GM21423 (cell line): Measurements from ENCODE around the gene GRID1.

Source experiments
- ATAC-seq: cut with Tn5 transposase; IDR thresholded peaks from one replicate; pipeline ENCODE4 v1.9.1; 2021; ENCODE audit warnings: mild to moderate bottlenecking, moderate library complexity; ENCODE audit not compliant: unreplicated experiment

The GRID1 gene

GRCh38 chr10:86340176-86340990, 26.2 kb downstream of the GRID1 start:
- ATAC-seq: no peak

DNA sequence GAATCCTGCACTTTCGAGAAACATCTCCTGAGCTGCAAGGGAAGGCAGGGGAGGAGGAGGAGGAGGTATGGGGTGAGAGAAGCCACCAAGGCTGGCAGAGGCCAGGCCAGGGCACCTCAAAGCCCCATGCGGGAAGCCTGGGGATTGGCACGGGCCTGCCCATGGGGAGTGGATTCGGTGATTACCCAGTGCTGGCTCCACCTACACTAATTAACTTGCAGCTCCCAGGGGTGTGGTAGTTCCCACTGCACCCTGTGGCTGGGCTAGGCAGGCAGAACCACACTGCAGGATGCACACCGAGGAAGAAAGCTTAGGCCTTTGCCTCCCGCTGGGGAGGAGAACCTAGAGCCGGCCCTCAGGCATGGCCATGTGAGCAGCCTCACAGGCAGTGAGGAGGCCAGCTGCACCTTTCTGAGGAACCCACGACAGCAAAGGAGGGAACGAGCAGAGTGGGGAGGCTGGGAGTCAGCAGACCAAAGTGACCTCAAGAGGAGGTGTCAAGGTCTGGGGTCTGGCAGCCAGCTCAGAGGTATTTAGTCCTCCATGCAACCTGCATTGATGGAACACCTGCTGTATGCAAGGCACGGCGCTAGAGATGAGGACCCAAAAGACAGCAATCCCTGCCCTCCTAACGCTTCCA, 27.2 kb downstream of the GRID1 start:
- ATAC-seq: no peak

DNA sequence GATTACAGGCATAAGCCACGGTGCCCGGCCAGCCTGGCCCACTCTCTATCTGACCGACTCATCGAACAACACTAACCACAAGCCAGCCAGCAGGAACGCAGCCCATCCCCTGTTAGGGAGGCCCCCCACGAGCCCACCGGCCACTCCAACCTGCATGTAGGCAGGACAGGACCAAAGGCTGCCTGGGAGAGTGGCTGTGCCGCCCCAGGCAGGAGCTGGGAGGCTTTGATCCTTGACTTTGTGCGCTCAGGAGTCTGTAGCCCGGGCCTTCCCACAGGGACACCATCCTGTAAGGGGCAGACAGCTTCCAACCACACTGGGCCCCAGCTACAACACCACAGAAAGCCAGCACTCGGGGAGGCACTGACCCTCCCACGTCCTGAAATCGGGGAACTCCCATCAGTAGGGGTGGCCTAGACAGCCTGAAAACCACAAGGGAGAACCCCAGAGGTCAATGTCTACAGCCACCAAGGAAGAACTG, 29.4 kb downstream of the GRID1 start:
- peak; percentile 57 for ATAC-seq

GRCh38 chr10:86336341-86336740, 30.3 kb downstream of the GRID1 start:
- no peak for ATAC-seq

GRCh38 chr10:86335831-86336230, 30.8 kb downstream of the GRID1 start:
- ATAC-seq: no peak

DNA sequence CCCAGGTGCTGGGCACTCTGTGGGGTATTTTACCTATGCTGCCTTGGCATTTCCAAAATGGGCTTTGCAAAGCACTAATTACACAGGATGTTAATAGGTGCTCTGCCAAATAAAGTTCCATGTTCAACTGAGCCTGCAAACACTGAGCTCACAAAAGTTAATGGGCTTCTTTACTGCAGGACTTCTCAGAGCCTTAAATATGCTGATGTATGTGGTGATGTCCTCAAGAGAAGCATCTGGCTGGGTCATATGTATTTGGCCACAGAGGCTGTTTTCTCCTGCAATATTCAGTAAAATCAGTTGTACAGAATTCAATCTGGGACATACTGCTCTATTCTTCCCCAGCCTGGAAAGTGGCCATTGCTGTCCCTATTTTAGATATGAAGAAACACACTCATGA, 31.3 kb downstream of the GRID1 start:
- no peak for ATAC-seq

DNA sequence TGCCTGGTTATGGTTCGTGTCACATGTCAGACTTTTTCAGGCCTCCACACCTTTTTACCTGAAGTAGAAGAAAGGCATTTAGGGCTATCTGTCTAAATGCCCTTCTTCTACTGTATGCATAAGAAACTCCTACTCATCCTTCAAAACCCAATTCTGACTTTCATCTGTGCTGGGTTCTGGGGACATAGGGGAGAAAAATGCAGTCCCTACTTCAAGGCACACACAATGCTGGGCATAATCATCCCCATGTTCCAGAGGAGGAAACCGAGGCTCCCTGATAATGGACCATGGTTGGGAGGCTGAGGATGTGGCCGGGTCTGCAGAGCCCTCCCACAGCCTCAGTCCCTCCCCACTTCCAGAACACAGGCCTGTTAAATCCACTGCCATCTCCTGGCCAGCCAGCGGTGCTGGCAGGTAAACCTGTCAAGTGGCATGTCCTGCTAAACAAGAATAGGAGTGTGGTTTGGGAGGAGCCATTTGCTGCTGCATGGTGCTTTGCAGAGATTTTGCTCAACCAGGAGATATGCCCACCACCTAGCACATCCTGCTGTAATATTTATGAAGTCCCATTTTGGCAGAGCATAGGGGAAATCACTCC, 32.0 kb downstream of the GRID1 start:
- ATAC-seq: no peak

- no peak for ATAC-seq
These were observed 32.6 kb downstream of the GRID1 start for GRCh38 chr10:86333826-86334487.

DNA sequence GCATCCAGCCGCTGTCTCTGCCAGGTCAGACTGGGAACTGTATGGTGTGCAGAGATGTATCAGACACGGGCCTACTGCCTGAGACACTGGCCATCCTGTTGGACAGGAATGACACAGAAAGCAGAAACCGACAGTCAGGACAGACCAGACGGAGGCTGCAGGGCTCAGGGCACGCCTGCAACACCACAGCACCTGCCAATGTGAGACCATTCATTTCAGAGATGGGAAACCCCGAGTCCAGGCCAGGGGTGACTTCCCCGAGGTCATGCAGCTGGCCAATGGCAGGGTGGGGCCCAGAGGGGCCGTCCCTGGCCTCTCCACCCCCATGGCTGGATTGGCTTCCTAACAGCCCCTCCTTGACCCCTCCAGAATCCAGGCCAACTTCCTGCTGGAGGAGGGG, 34.7 kb downstream of the GRID1 start:
- no peak for ATAC-seq

GRCh38 chr10:86330778-86331763, 35.5 kb downstream of the GRID1 start:
- no peak for ATAC-seq

DNA sequence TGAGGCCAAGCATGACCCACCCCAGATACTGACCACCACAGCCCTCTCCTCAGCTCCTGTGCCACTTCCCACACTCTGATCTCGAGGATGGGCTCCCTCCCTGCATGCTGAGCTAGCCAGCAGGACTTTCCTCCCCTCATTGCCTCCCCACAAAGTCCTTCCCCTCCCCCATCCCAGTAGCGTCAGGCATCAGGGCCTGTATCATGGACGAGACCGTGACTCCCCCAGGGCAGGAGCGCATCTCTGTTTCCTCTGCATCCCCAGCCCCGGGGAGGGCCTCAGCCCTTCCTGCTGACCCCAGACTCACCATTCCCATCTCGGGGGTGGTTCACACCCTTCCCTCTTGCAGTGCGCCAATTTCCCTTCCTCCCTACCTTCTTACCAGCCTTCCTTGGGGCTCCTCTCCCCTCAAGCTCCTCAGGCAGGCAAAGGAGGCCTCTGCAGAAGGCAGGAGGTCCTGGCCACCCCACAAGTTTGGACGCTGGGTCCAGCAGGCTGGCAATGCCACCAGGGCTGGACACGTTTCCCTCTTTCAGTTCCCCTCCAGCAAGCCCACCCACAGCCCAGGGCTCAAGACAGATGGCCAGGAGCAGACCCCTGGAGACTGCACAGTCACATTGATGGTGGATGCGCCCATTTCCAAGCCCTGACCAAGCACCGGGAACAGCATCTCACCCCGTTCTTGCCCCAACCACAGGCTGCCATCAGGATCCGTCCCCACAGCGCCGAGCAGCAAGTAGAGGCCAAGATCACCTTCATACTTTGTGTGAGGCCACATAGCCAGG, 36.5 kb downstream of the GRID1 start:
- ATAC-seq: no peak

DNA sequence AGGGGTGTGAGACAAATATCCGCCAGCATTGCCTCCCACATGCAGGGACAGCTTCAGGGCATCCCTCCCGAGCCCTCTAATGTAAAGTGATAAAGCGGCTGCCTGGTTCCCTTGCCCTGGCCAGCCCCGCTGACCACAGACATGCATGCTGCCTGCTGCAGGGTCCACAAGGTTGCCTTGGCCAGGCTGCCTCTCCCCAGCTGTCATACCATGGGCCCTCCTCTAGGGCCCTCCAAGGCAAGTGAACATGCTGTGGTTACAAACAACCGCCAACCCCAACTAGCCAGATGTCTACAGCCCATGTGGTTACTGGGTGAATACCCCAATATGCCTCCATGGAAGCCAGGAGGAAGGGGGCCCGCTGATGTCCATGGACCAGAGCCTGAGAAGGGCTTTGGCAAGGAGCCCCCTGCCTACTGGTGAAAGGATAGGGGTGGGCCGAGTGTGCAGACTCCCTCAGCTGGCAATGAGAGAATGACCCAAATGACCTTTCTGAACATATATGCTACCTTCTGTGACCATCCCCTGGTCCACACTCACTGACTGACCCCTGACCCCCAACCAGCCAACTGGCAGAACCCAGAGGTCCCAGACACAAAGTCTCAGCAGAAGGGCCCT, 37.4 kb downstream of the GRID1 start:
- no peak for ATAC-seq

DNA sequence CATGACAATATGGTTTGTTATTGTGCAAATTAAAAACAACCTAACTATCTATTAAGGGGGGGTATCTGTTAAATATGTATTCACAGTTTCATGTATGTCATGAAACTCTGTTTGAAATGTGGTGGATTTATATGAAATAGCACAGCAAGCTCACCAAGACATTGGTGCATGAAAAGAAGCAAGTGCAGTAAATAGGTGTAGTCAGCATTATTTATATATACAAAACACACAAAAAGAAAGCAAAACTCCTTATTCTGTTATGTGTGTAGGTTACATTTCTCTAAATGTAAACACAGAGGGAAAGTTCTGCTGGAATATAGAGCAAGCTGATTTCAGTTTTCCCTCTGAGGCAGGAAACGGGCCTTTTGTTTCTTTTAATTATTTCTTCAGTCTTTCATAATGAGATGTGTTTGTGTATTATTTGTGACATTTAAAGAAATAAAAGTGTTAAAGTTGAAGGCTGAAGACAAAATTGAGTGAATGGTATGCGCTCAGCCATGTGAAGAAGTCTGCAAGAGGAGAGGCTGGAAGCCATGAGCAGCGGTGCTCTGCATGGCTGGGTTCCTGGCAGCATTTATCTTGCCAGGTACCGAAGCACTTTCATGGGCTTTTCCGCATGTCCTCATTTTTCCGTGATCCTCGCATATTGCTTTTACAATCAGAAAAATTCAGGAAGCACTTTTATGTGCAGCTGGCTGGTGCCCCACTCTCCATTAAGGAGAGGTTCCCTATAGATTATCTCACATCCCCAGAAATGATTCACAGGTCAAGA, 38.5 kb downstream of the GRID1 start:
- no peak for ATAC-seq

DNA sequence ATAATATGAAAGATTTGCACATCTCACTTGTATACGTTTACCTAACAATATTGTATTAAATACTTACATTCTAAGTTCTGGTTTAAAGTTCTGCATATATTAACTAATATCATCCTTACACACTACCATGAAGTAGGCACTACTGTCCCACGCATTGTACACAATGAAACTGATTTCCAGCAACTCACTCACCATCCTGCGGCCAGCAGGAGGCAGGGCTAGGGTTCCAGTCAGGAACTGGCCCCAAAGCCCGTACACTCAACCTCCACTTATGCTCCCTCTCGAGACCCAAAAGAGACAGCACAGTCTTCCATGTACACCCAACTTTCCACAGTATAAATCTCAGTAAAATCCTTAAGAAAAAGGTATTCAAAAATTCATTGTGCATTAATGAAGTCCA, 41.4 kb downstream of the GRID1 start:
- no peak for ATAC-seq

DNA sequence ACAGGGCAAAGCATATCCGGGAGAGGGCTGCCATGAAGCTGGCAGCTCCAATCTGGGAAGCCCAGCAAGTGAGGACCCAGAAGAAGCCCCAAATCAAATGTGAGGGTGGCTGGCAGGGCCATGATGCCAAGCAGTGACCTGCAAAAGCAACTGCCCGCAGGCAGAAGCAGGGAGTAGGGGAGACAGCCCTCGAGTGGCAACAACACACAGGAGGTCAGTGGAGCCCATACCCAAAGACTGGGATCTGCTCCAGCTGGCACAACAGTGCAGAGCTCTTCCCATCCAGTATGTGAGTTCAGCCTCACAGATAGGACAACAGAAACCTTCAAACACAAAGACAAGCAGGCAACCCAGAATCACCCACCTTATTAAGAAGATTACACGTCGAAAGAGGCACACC, 45.0 kb downstream of the GRID1 start:
- no peak for ATAC-seq

DNA sequence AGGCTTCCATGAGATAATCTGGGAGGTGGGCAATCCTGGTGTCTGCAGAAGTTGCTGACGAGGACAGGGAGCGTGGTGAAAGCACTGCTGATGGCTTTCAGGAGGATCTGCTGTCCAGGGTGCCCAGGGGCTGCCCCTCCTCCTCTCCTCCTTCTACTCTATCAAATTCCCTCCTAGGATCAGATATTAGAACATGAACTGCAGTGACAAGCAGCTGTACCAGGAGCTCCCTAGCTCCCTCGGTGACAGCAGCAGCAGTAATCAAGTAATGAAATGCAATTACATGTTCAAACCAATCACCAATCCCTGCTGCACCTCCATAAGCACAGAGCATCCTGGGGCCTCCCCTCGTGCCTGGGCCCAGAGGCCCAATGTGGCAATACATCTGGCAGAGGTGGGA, 46.9 kb downstream of the GRID1 start:
- ATAC-seq: no peak

DNA sequence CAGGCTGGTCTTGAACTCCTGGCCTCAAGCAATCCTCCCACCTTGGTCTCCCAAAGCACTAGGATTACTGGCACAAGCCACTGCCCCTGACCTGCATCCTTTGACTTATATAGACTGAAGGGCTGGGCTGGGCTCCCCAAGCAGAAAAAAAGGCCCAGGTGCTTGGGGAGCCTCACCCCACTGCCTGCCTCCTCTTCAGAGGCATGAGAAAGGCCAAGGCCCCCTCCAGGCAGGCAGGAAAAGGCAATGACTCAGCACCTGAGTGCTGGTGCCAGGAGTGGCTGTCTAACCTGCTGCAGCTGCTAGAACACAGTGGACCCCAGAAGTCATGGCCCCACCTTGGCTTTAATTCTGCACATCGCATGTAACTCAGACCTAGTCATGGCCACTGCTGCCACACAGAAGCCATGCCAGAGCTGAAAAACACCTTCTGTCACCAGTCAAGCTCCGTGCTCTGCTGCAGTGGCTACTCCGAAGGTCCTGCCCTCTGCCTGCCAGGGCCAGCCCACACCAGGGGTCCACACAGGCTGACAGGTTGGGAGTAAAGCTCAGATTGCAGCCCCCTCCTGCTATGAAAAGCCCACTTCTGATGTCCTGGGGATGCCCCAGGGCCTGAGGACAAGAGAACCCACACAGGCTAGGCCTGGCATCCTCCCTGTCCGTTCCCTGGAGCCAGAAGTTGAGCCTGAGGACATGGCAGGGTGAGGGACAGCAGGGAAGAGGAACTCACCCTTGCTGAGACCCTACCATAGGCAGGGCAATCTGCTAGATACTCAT, 48.5 kb downstream of the GRID1 start:
- no peak for ATAC-seq

DNA sequence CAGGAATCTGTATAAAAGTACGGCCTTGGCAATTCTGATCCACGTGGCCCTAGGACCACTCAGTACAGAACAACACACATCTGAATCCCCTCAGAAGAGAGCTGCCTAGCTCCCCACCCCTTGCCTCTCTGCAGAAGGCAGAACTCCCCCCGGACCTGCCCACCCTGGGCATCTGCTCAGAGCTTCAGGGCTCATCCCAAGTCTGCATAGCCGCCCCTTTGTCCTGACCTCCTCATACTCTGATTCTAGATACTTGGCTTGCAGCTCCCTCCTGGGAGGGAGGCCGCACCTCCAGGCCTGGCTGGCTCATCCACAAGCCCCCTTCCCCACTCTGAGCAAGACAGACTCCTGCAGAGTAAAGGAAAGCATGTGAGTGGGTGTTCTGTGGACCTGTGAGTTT, 49.6 kb downstream of the GRID1 start:
- no peak for ATAC-seq
